ENCODE results near the gene DHX34. TPM values are rescaled to one million over a fixed set of nuclear protein-coding genes. Genes with fewer than 3 reads are reported as not detected.
"Not testable (repeated sequence)": the region's sequence is repeated elsewhere in the genome, so short reads cannot be mapped to it uniquely, and the experiment has no call there.

DHX34 gene
- total and polyA plus RNA-seq, 2 donors (not counting 1 experiment from before 2014, with no cell fraction given) = 2.6 to 8.3 TPM

- no peak for DNase-seq (ENCODE audit: low read depth in 2 of 2)
- TF ChIP-seq CTCF (conservative IDR thresholded peaks at IDR 0.05 in 1 of 2, IDR thresholded peaks at IDR 0.05 in 1 of 2; ENCODE audit: low read depth in 1 of 2, low read length in 2 of 2) (no peak), EZH2 (IDR thresholded peaks at IDR 0.05; ENCODE audit: low read length, missing control alignments) (no peak)
- Histone ChIP-seq H3K79me2 (ENCODE audit: control insufficient read depth, insufficient read depth, low read length) (no peaks in the 10 kb centered on the region), H2AFZ (ENCODE audit: low read length) (no peak overlapping the region), H3K4me1 (ENCODE audit: control insufficient read depth, extremely low read depth, insufficient read depth, low read length) (no peaks in the 10 kb centered on the region), H3K27me3 (ENCODE audit: control insufficient read depth, insufficient read depth, low read length) (no peaks in the 10 kb centered on the region), H3K4me3 (replicated peaks in 1 of 4; ENCODE audit: control extremely low read depth in 1 of 4, insufficient read depth in 1 of 4, low read depth in 3 of 4, low read length in 4 of 4) (no peak overlapping the region), H4K20me1 (ENCODE audit: control insufficient read depth, extremely low read depth, insufficient read depth, low read length) (no peaks in the 10 kb centered on the region), H3K4me2 (ENCODE audit: extremely low read depth, insufficient read depth, low read length) (no peak overlapping the region), H3K9ac (ENCODE audit: insufficient read depth, low read length) (no peak overlapping the region), H3K27ac (ENCODE audit: insufficient read depth, low read length) (no peak overlapping the region), H3K36me3 (ENCODE audit: control insufficient read depth, insufficient read depth, low read length) (no peaks in the 10 kb centered on the region), H3K9me3 (ENCODE audit: control insufficient read depth, insufficient read depth, low read depth, low read length) (no peaks in the 10 kb centered on the region)
Measured at GRCh38 chr19:47408156-47408938, 59.2 kb downstream of the DHX34 start.

GRCh38 chr19:47411101-47411500 lies 62.0 kb downstream of the DHX34 start:
- Histone ChIP-seq H2AFZ (ENCODE audit: low read length) (no peak overlapping the region), H4K20me1 (ENCODE audit: control insufficient read depth, extremely low read depth, insufficient read depth, low read length) (no peaks in the 10 kb centered on the region), H3K27me3 (ENCODE audit: control insufficient read depth, insufficient read depth, low read length) (no peaks in the 10 kb centered on the region), H3K4me2 (ENCODE audit: extremely low read depth, insufficient read depth, low read length) (no peak overlapping the region), H3K4me1 (ENCODE audit: control insufficient read depth, extremely low read depth, insufficient read depth, low read length) (no peaks in the 10 kb centered on the region), H3K36me3 (ENCODE audit: control insufficient read depth, insufficient read depth, low read length) (peaks cover 4% of the 10 kb centered on the region), H3K27ac (ENCODE audit: insufficient read depth, low read length) (no peak overlapping the region), H3K9me3 (ENCODE audit: control insufficient read depth, insufficient read depth, low read depth, low read length) (no peaks in the 10 kb centered on the region), H3K4me3 (replicated peaks in 1 of 4; ENCODE audit: control extremely low read depth in 1 of 4, insufficient read depth in 1 of 4, low read depth in 3 of 4, low read length in 4 of 4) (no peak overlapping the region), H3K9ac (ENCODE audit: insufficient read depth, low read length) (no peak overlapping the region), H3K79me2 (ENCODE audit: control insufficient read depth, insufficient read depth, low read length) (no peaks in the 10 kb centered on the region)
- TF ChIP-seq CTCF (conservative IDR thresholded peaks at IDR 0.05 in 1 of 2, IDR thresholded peaks at IDR 0.05 in 1 of 2; ENCODE audit: low read depth in 1 of 2, low read length in 2 of 2) = no peak
- TF ChIP-seq EZH2 (IDR thresholded peaks at IDR 0.05; ENCODE audit: low read length, missing control alignments) = no peak
- DNase-seq (ENCODE audit: low read depth in 2 of 2) = peak; percentile 28 to 32

- H3K36me3 ChIP-seq (ENCODE audit: control insufficient read depth, insufficient read depth, low read length); H3K4me1 ChIP-seq (ENCODE audit: control insufficient read depth, extremely low read depth, insufficient read depth, low read length); H3K4me3 ChIP-seq (replicated peaks in 1 of 4; ENCODE audit: control extremely low read depth in 1 of 4, insufficient read depth in 1 of 4, low read depth in 3 of 4, low read length in 4 of 4); H3K27me3 ChIP-seq (ENCODE audit: control insufficient read depth, insufficient read depth, low read length); H2AFZ ChIP-seq (ENCODE audit: low read length); H4K20me1 ChIP-seq (ENCODE audit: control insufficient read depth, extremely low read depth, insufficient read depth, low read length); DNase-seq (ENCODE audit: low read depth in 2 of 2); H3K9me3 ChIP-seq (ENCODE audit: control insufficient read depth, insufficient read depth, low read depth, low read length); H3K9ac ChIP-seq (ENCODE audit: insufficient read depth, low read length); H3K27ac ChIP-seq (ENCODE audit: insufficient read depth, low read length); H3K79me2 ChIP-seq (ENCODE audit: control insufficient read depth, insufficient read depth, low read length); H3K4me2 ChIP-seq (ENCODE audit: extremely low read depth, insufficient read depth, low read length): not testable (repeated sequence)
Measured at GRCh38 chr19:47411696-47412095, 62.6 kb downstream of the DHX34 start.

Measured in fibroblast of lung (primary cell).